Measurements from ENCODE around the gene ABCC1.
"Not testable (repeated sequence)": the region's sequence is repeated elsewhere in the genome, so short reads cannot be mapped to it uniquely, and the experiment has no call there.

The ABCC1 gene

DNA sequence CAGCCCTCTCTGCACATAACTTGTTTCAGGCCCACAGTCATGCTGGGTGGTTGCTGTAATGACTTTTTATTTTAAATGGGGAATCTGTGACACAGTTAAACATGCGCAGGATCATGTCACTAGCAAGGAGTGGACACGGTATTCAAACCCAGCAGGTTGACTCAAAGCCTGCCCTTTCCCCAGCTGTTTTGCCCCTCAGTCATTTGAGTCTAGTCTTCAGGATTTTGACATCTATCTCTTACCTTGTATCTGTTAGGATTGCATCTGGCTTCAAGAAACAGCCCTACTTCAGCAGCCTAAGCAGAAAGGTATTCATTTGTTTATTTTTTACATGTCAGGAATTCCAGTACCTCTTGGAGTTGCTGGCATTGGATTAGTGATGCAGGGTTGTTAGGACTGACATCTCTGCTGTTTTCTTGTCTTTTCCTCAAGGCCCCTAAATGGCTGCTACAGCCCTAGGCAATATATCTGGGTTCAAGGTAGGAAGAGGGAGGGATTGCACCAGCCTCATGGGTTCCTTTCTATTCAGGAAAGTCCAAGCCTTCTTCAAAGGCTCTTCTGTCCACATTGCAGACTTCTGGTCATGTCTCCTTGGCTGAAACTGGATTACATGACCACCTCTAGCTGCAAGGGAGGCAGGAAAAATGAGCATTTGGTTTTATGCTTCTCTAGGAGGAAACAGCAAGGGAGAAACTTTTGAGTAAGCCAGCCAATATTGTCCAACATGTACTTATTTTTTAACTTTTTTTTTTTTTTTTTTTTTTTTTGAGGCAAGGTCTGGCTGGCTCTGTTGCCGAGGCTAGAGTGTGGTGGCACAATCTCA, 22.8 kb downstream of the ABCC1 start:
- H3K4me1 Mint-ChIP-seq = peaks cover 46% of the 10 kb centered on the region
- H3K4me3 Mint-ChIP-seq = no peak overlapping the region
- H3K27me3 Mint-ChIP-seq = no peaks in the 10 kb centered on the region
- peaks cover 18 to 41% of the 10 kb centered on the region in 2 donors for H3K9me3 Mint-ChIP-seq
- peak overlapping the region in 1 of 2 donors; percentile 27 for H3K27ac Mint-ChIP-seq
- DNase-seq = no peak
- ATAC-seq = no peak

DNA sequence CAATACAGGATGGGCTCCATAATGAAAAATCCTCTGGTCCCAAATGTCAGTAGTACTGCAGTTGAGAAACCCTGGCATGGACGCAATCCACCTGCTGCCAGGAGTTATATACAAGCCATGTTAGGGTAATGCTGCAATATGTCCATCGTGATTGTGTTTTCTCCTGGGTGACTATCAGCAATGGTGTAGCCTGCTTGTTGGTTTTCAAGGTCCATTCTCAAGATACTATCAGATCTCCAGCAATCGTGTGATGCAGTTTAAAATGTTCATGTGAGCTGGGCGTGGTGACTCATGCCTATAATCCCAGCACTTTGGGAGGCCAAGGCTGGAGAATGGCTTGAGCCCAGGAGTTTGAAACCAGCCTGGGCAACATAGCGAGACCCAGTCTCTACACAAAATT, 24.0 kb downstream of the ABCC1 start:
- Mint-ChIP-seq H3K27me3 (no peaks in the 10 kb centered on the region), H3K4me3 (no peak overlapping the region), H3K4me1 (peaks cover 48% of the 10 kb centered on the region), H3K27ac (peak overlapping the region in 1 of 2 donors; percentile 76), H3K9me3 (peaks cover 20 to 53% of the 10 kb centered on the region in 2 donors)
- ATAC-seq (no peak), DNase-seq (no peak)

DNA sequence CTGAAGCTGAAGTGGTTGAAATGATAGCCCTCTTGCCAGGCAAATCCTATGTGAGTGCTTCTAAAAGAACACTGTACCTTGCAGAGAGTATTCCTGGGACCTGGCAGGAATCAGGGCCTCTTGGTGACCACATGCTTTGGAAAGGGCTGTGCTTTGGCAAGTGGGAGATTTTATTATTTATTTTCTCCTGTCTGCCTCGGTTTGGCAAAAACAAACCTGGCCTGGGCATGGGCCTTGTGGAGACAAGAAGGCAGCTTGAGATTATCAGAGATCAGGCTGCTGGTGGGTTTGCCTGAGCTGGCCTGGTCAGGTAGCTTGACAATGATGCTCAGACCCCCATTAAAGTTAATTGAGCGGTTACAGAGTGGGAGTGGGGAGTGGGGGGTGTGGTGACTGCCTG, 24.6 kb downstream of the ABCC1 start:
- Mint-ChIP-seq H3K9me3 (peaks cover 24 to 59% of the 10 kb centered on the region in 2 donors), H3K4me3 (no peak overlapping the region), H3K27ac (peak overlapping the region in 1 of 2 donors; percentile 42), H3K4me1 (peaks cover 50% of the 10 kb centered on the region), H3K27me3 (no peaks in the 10 kb centered on the region)
- no peak for DNase-seq
- ATAC-seq = no peak

DNA sequence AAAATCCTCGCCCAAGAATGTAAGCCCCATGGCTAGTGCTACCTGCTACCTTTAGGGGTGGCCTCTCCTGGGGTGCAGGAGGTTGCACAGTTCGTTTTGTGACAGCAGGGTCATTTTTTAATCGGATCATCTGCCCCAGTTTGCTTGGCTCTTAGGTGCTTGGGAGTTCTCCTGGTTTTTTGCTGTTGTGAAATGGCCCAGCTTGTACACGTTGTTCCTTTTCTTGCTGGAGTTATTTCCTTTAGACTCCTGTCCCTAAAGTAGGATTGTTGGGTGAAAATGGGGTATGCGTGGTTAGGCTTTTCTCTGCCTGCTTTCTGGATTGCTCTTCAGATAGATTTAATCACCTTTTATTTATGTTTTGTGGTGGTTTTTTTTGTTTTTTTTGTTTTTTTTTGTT, 25.8 kb downstream of the ABCC1 start:
- no peak overlapping the region for H3K27ac Mint-ChIP-seq
- peaks cover 43% of the 10 kb centered on the region for H3K4me1 Mint-ChIP-seq
- H3K4me3 Mint-ChIP-seq = no peak overlapping the region
- ATAC-seq = no peak
- H3K9me3 Mint-ChIP-seq = peaks cover 31 to 63% of the 10 kb centered on the region in 2 donors
- DNase-seq = no peak
- no peaks in the 10 kb centered on the region for H3K27me3 Mint-ChIP-seq

DNA sequence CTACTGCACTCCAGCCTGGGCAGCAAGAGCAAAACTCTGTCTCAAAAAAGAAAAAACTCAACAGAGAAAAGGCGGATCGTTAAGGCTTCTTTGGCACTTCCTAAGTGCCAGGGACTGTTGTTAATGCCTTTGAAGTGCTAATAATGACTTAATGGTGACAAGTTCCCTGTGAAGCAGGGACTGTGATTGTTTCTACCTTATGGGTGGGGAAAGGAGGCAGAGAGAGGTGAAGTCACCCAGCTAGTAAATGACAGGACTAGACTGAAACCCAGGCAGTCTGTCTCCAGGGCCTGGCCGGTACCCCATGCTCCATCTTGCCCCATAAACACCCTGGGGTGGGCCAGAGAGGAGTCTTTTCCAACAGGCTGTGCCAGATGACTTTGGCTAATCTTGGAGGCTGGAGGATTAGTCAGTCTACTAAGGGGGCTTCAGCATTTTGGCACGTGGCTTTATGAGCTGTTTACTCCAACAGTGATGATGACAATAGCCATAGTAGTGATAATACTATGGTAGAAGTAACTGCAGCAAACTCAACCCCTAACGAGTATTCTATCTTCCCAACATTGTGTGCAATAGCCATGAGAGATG, 26.9 kb downstream of the ABCC1 start:
- Mint-ChIP-seq H3K27me3 (no peaks in the 10 kb centered on the region), H3K27ac (peak overlapping the region; percentile 5 to 86), H3K4me3 (no peak overlapping the region), H3K9me3 (peaks cover 30 to 63% of the 10 kb centered on the region in 2 donors), H3K4me1 (peaks cover 41% of the 10 kb centered on the region)
- DNase-seq = no peak
- no peak for ATAC-seq

DNA sequence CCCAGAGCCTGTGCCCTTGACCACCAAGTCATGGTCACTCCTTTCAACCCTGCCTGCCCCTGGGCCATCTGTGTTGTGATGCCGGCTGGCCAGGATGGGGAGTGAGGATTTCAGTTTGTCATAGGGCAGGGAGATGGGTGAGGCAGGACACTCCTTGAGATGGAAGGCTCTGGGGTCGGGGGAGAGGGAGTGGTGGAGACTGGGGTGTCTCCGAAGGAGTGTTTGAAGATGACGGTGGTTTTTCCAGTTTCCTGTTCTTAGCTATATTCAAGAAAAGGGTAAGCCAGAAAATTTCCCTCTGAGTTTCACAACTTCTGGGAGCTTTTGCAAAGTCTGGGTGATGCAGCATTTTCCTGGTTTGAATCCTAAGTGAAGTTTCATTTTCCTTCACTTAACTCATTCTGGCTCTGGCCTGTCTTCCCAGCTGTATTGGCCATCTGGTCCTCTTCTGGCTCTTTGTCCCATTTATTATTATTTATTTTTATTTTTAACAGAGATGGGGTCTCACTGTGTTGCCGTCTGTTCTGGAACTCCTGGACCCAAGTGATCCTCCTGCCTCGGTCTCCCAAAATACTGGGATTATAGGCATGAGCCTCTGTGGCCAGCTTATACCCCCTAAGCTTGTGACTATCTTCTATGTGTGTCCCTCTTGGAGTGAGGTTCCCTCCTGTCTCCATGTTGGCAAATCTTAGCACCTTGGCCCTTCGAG, 27.7 kb downstream of the ABCC1 start:
- Mint-ChIP-seq H3K9me3 (peaks cover 35 to 61% of the 10 kb centered on the region in 2 donors), H3K27ac (peak overlapping the region in 1 of 2 donors; percentile 26)

DNA sequence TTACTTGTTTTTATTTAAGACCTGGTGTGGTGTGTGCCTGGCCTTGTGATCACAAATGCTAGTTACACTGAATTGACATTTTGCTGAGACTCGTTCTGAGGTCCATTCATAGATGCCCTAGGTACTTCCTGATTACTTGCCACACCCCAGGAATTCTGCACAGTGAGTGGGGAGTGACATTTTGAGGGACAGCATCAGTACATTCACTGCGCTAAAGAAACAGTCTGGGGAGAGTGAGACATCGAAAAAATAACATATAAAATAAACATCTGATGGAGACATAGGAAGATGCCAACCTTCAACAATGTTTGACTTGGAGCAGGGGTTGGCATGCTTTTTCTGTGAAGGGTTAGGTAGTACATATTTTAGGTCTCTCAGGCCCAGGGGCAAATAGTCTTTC, 30.4 kb downstream of the ABCC1 start:
- no peaks in the 10 kb centered on the region for H3K27me3 Mint-ChIP-seq
- H3K9me3 Mint-ChIP-seq = peaks cover 33 to 66% of the 10 kb centered on the region in 2 donors
- H3K4me3 Mint-ChIP-seq = no peak overlapping the region
- peak overlapping the region in 1 of 2 donors; percentile 54 for H3K27ac Mint-ChIP-seq
- no peak for DNase-seq
- peaks cover 41% of the 10 kb centered on the region for H3K4me1 Mint-ChIP-seq
- ATAC-seq = no peak

More for the DNA sequence above, 27.7 kb downstream of the ABCC1 start:
- Mint-ChIP-seq H3K27me3 (no peaks in the 10 kb centered on the region), H3K4me3 (peak overlapping the region in 1 of 2 donors; percentile 8), H3K4me1 (peaks cover 36% of the 10 kb centered on the region)
- no peak for ATAC-seq
- no peak for DNase-seq

DNA sequence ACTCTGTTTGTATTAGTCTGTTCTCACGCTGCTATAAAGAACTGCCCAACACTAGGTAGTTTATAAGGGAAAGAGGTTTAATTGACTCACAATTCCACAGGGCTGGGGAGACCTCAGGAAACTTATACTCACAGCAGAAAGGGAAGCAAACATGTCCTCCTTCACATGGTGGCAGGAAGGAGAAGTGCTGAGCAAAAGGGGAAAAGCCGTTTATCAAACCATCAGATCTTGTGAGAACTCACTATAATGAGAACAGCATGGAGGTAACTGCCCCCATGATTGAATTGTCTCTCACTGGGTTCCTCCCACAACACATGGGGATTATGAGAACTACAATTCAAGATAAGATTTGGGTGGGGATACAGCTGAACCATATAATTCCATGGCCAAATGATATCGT, 30.9 kb downstream of the ABCC1 start:
- no peak overlapping the region for H3K27ac Mint-ChIP-seq
- peaks cover 33 to 66% of the 10 kb centered on the region in 2 donors for H3K9me3 Mint-ChIP-seq
- H3K4me3 Mint-ChIP-seq = no peak overlapping the region
- peaks cover 39% of the 10 kb centered on the region for H3K4me1 Mint-ChIP-seq
- no peaks in the 10 kb centered on the region for H3K27me3 Mint-ChIP-seq
- no peak for DNase-seq
- ATAC-seq = no peak

DNA sequence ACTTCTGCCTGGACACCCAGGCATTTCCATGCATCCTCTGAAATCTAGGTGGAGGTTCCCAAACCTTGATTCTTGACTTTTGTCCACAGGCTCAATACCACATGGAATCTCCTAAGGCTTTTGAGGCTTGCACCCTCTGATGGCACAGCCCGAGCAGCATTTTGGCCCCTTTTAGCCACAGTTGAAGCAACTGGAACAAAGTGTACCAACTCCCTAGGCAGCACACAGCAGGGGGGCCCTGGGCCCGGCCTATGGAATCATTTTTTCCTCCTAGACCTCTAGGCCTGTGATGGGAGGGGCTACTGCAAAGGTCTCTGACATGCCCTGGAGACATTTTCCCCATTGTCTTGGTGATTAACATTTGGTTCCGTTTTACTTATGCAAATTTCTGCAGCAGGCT, 32.0 kb downstream of the ABCC1 start:
- Mint-ChIP-seq H3K27ac (peak overlapping the region in 1 of 2 donors; percentile 27), H3K4me1 (peaks cover 38% of the 10 kb centered on the region), H3K9me3 (peaks cover 33 to 66% of the 10 kb centered on the region in 2 donors), H3K4me3 (no peak overlapping the region), H3K27me3 (no peaks in the 10 kb centered on the region)
- no peak for DNase-seq
- ATAC-seq = no peak

DNA sequence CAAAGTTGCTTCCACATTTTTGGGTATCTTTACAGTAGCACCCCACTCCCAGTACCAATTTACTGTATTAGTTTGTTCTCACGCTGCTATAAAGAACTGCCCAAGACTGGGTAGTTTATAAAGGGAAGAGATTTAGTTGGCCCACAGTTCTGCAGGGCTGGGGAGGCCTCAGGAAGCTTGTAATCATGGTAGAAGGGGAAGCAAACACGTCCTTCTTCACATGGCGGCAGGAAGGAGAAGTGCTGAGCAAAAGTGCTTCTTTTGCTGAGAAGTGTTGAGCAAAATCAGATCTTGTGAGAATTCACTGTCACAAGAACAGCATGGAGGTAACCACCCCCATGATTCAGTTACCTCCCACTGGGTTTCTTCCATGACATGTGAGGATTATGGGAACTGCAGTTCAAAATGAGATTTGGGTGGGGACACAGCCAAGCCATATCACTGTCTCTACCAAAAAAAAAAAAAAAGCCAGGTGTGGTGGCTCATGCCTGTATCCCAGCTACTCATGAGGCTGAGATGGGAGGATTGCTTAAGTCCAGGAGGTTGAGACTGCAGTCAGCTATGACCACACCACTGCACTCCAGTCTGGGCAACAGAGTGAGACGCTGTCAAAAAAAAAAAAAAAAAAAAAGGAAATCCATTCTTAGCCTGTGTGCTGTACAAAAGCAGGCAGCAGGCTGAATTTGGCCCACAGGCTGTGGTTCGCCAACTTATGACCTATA, 32.9 kb downstream of the ABCC1 start:
- DNase-seq, ATAC-seq, H3K4me3 Mint-ChIP-seq, H3K27me3 Mint-ChIP-seq: not testable (repeated sequence)
- Mint-ChIP-seq H3K9me3 (peaks cover 29 to 56% of the 10 kb centered on the region in 2 donors), H3K4me1 (peaks cover 40% of the 10 kb centered on the region), H3K27ac (peak overlapping the region in 1 of 2 donors; percentile 44)

DNA sequence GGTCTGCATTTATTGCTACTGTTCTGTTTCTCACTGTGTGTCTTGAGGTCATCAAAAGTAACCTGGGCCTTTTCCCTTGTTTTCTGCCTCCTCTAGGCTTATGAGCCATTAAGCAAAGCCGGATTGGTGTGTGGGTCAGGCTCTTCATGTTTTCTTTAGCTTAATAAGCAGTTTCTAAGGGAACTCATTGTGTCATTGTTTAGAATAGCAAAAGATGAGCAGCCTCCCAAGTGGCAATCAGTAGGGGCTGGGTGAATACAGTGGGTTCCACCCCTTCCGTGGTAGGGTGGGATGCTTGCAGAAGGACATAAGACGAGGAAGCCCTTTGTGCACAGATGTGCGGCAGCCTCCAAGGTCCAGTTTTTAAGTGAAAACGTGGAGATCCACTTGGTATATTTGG, 34.5 kb downstream of the ABCC1 start:
- Mint-ChIP-seq H3K4me1 (peaks cover 52% of the 10 kb centered on the region), H3K27ac (peak overlapping the region in 1 of 2 donors; percentile 78), H3K27me3 (no peaks in the 10 kb centered on the region), H3K4me3 (no peak overlapping the region), H3K9me3 (peaks cover 24 to 41% of the 10 kb centered on the region in 2 donors)
- ATAC-seq = no peak
- DNase-seq = no peak

DNA sequence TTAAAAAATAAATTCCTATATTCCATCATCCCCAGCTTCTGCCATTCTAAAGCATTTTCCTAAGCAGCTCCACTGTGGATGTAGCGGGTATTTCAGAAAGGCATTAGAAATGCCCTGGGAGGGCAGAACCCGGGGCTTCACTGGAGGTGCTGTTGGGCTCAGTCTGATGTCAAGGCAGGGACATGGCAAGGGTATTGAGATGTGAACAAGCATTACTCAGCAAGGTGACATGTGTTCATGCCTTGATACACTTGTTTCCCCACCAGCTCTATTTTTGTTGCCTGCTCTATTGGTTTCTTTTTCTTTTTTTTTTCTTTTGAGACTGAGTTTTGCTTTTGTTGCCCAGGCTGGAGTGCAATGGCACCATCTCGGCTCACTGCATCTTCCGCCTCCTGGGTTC, 35.7 kb downstream of the ABCC1 start:
- peaks cover 62% of the 10 kb centered on the region for H3K4me1 Mint-ChIP-seq

DNA sequence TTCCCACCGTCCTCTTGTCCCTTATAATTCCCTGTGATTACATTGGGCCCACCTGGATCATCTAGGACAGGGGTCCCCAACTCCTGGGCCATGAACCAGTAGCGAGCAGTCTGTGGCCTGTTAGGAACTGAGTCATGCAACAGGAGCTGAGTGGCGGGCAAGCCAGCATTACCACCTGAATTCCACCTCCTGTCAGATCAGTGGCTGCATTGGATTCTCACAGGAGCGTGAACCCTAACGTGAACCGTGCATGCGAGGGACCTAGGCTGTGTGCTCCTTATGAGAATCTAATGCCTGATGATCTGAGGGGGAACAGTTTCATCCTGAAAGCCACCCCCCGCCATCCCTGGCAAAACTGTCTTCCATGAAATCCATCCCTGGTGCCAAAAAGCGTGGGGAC, 36.8 kb downstream of the ABCC1 start:
- H3K9me3 Mint-ChIP-seq = peaks cover 8 to 17% of the 10 kb centered on the region in 2 donors
- peaks cover 68% of the 10 kb centered on the region for H3K4me1 Mint-ChIP-seq
- no peak overlapping the region for H3K4me3 Mint-ChIP-seq
- ATAC-seq (no peak), DNase-seq (no peak)
- no peaks in the 10 kb centered on the region for H3K27me3 Mint-ChIP-seq
- no peak overlapping the region for H3K27ac Mint-ChIP-seq

More for the DNA sequence above, 35.7 kb downstream of the ABCC1 start:
- DNase-seq = no peak
- Mint-ChIP-seq H3K27ac (peak overlapping the region in 1 of 2 donors; percentile 42), H3K9me3 (peaks cover 15 to 28% of the 10 kb centered on the region in 2 donors), H3K27me3 (no peaks in the 10 kb centered on the region), H3K4me3 (no peak overlapping the region)
- ATAC-seq = no peak

DNA sequence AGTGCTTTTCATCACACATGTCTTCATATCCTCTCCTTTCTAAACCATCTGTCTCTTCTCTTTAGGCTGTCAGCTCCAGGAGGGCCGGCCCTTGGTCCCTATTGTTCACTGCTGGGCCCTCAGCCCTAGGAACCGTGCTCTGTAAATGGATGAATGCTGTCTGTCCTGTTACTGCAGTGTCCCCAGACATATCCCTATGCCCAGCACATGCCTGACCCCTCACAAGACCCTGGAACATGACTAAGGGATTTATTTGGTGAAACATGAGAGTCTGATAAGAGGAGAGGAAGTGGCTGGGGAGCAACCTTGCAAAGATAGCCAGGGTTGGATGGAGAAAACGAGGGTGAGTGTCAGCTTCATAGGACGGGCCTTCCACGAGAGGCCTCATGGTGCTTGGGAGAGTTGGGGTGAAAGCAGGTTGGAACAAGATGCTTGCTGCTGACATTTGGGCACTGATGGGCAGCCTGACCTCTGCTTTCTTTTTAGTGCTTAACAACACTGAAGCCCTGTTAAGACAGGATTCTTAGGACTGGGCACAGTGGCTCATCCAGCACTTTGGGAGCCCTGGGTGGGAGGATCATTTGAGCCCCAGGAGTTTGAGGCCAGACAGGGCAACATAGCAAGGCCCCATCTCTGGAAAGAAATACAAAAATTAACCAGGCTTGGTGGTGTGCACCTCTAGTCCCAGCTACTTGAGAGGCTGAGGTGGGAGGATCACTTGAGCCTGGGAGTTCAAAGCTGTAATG, 39.0 kb downstream of the ABCC1 start:
- no peaks in the 10 kb centered on the region for H3K27me3 Mint-ChIP-seq
- peak overlapping the region; percentile 29 to 94 for H3K27ac Mint-ChIP-seq
- ATAC-seq (no peak), DNase-seq (no peak)
- H3K4me3 Mint-ChIP-seq = no peak overlapping the region
- no peaks in the 10 kb centered on the region for H3K9me3 Mint-ChIP-seq
- peaks cover 81% of the 10 kb centered on the region for H3K4me1 Mint-ChIP-seq

DNA sequence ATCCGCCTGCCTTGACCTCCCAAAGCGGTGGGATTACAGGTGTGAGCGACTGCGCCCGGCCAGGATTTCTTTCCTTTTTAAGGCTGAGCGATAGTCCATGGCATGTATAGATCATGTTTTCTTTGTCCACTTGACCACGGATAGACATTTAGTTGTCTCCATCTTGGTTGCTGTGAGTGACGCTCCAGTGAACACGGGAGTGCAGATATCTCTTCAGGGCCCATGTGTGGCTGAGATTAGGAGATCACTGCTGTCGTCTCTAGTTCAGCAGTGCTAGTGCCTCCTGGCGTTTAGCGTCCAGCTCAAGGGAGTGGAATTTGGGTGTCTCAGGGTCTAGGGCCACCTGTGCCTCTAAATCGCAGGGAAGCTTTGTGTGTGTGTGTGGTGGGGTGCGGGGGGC, 41.5 kb downstream of the ABCC1 start:
- Mint-ChIP-seq H3K4me3 (no peak overlapping the region), H3K27me3 (no peaks in the 10 kb centered on the region), H3K9me3 (no peaks in the 10 kb centered on the region), H3K27ac (no peak overlapping the region), H3K4me1 (peaks cover 87% of the 10 kb centered on the region)
- ATAC-seq = no peak
- DNase-seq = no peak
